HG02571 (cell line): ENCODE data around the gene FARS2.
"Not testable (repeated sequence)": the region's sequence is repeated elsewhere in the genome, so short reads cannot be mapped to it uniquely, and the experiment has no call there.

Experiments used
- ATAC-seq: cut with Tn5 transposase; IDR thresholded peaks from one replicate; pipeline ENCODE4 v1.9.1; 2021; ENCODE audit warnings: mild to moderate bottlenecking, moderate library complexity; ENCODE audit not compliant: unreplicated experiment

The FARS2 gene

GRCh38 chr6:5772408-5773120 lies 511.3 kb downstream of the FARS2 start:
- ATAC-seq: no peak

- ATAC-seq: no peak
Measured at GRCh38 chr6:5776104-5776503, 514.8 kb downstream of the FARS2 start.

DNA sequence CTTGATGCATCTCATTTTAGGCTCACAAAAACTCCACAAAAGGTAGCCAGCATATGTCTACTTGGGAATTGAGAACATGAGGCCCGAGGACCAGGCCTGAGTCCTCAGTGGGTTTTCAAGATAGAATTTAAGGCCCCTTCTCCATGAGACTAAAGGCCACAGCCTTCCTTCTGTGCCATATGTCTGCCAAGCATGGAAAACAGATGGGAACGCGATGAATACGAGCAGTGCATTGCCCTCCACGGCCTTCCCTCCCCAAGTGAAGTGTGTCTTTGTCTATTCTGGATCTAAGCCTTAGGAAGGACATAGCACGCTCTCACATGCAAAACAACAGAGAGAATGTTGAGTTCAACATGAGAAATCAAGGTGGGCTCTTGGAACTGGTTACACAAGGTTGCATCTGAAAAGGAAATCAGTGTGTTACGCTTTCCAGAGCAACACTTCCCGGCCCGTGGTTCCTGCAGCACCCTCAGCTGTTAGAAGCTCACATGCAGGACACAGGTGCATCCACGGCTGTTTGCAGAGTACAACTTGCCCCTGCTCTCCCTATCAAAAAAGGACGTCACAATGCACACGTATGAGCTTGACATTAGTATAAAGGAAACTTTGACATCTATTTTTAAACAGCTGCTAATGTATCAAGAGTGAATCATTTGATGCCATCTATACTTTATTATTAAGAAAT lies 515.5 kb downstream of the FARS2 start:
- no peak for ATAC-seq

DNA sequence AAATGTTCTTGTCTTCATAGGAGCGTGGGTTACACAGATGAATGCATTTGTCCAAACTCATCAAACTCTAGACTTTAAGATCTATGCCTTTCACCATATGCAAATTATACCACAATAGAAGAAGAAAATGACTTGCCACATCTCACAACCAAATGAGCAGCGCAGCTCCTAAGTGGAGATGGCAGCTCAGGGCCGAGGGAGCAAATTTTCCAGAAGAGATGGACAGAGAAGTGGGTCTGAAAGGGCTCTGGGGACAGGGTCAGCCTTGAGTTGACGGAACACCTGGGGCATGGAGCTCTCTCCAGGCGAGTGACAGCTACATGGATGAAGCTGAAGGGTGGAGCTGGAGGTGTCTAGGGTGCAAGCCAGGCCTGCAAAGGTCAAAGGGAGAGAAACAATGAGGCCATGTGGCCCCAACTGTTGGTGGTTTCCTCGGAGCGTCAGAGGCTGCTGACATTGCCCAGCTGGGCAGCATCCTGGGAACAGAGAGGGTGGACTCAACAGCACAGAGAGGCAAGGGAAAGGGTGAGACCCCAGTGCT lies 517.1 kb downstream of the FARS2 start:
- peak; percentile 80 for ATAC-seq

GRCh38 chr6:5778906-5779305 lies 517.6 kb downstream of the FARS2 start:
- ATAC-seq: no peak

DNA sequence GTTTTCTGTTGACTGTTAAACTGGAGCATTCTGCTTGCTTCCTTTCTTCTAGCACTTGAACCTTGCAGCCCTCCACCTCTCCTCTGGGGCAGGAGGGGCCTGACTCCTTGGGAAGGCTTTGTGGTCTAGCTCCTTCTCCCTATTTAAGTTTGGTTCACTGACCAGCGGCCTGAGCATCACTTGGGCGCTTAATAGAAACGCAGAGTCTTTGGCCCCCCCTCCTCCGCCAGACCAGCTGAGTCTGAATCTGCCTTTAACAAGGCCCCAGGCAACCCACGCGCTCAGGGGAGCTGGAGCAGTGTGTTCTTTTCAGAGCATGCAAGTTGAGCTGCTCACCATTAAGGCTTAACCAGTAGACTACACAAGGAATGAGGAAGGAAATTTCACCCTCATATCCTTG lies 519.7 kb downstream of the FARS2 start:
- ATAC-seq: no peak

GRCh38 chr6:5781966-5782556 lies 520.7 kb downstream of the FARS2 start:
- no peak for ATAC-seq

GRCh38 chr6:5782783-5783547 lies 521.7 kb downstream of the FARS2 start:
- ATAC-seq: no peak

- no peak for ATAC-seq
Measured at GRCh38 chr6:5783584-5784089, 522.3 kb downstream of the FARS2 start.

GRCh38 chr6:5785249-5785648 lies 523.9 kb downstream of the FARS2 start:
- ATAC-seq: no peak

GRCh38 chr6:5786321-5786968 lies 525.1 kb downstream of the FARS2 start:
- ATAC-seq: no peak

- no peak for ATAC-seq
Measured at GRCh38 chr6:5786969-5787720, 525.8 kb downstream of the FARS2 start.

GRCh38 chr6:5789426-5789825 lies 528.1 kb downstream of the FARS2 start:
- not testable (repeated sequence) for ATAC-seq

DNA sequence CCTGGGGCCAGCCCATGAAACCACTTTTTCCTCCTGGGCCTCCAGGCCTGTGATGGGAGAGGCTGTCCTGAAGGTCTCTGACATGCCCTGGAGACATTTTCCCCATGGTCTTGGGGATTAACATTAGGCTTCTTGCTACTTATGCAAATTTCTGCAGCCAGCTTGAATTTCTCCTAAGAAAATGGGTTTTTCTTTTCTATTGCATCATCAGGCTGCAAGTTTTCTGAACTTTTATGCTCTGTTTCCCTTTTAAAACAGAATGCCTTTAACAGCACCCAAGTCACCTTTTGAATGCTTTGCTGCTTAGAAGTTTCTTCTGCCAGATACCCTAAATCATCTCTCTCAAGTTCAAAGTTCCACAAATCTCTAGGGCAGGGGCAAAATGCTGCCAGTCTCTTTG lies 535.2 kb downstream of the FARS2 start:
- ATAC-seq: not testable (repeated sequence)

- ATAC-seq: not testable (repeated sequence)
Measured at GRCh38 chr6:5806406-5806805, 545.1 kb downstream of the FARS2 start.

GRCh38 chr6:5809450-5809849 lies 548.1 kb downstream of the FARS2 start:
- ATAC-seq: no peak

- no peak for ATAC-seq
Measured at GRCh38 chr6:5811997-5812396, 550.7 kb downstream of the FARS2 start.

- ATAC-seq: no peak
Measured at GRCh38 chr6:5813625-5814027, 552.3 kb downstream of the FARS2 start.

- no peak for ATAC-seq
Measured at GRCh38 chr6:5814116-5814515, 552.8 kb downstream of the FARS2 start.

- ATAC-seq: no peak
Measured at GRCh38 chr6:5814901-5815300, 553.6 kb downstream of the FARS2 start.
